PC-3 (cell line): Measurements from ENCODE around the gene RTN4. TPM values are rescaled to one million over a fixed set of nuclear protein-coding genes. Genes with fewer than 3 reads are reported as not detected.

ENCODE experiments used
- ATAC-seq: fragments of 200-7000 bp; cut with Tn5 transposase; 2 replicates; pipeline ENCODE4 v1.9.1; 2020; ENCODE audit warnings: mild to moderate bottlenecking, moderate library complexity
- BruUV-seq: library from RNA; stranded (reverse); fragments of 400-500 nt; replicated peaks from 2 replicates; lab custom pipeline; 2021; lab: Mats Ljungman, UMichigan
- CTCF ChIA-PET: fragments of 300-600 bp; sonication (Branson Sonifier 250); formaldehyde crosslinking; loops from one replicate; lab custom pipeline; 2022; ENCODE audit warnings: antibody characterized with exemption; lab: Charles Lee
- POLR2A ChIA-PET: fragments of 300-600 bp; sonication (Branson Sonifier 250); formaldehyde crosslinking; loops from one replicate; lab custom pipeline; 2022; ENCODE audit warnings: antibody characterized with exemption; ENCODE audit not compliant: unreplicated experiment; lab: Charles Lee
- DNase-seq: peaks from one replicate; pipeline ENCODE4 v3.0.0-alpha.2; 2015
- H2AFZ ChIP-seq: fragments of 300-600 bp; sonication (generic); 2 replicates; pipeline ENCODE4 v1.6.0; 2016; ENCODE audit warnings: antibody characterized with exemption, low read length
- H3F3A ChIP-seq: fragments of 300-600 bp; sonication (generic); one replicate; pipeline ENCODE4 v1.6.0; 2017; ENCODE audit warnings: antibody characterized with exemption, low read length, control low read depth, mild to moderate bottlenecking; ENCODE audit not compliant: unreplicated experiment
- H3K27ac ChIP-seq: fragments of 300-600 bp; sonication (generic); 2 replicates; pipeline ENCODE4 v1.5.1; 2016; ENCODE audit warnings: mild to moderate bottlenecking, low read length
- H3K27me3 ChIP-seq: fragments of 300-600 bp; sonication (generic); 2 replicates; pipeline ENCODE4 v1.6.1; 2016; ENCODE audit warnings: low read length, mixed read lengths
- H3K36me3 ChIP-seq: fragments of 300-600 bp; sonication (generic); 2 replicates; pipeline ENCODE4 v1.6.1; 2016; ENCODE audit warnings: low read depth, mixed run types, low read length, mixed read lengths
- H3K4me1 ChIP-seq: fragments of 300-600 bp; sonication (generic); 2 replicates; pipeline ENCODE4 v1.5.1; 2016; ENCODE audit warnings: low read length; ENCODE audit not compliant: insufficient read depth
- H3K4me2 ChIP-seq: fragments of 300-600 bp; sonication (generic); 2 replicates; pipeline ENCODE4 v1.6.0; 2016; ENCODE audit warnings: low read length
- H3K4me3 ChIP-seq: fragments of 300-600 bp; sonication (generic); 2 replicates; pipeline ENCODE4 v1.5.1; 2016; ENCODE audit warnings: mild to moderate bottlenecking, low read length, mixed read lengths
- H3K79me2 ChIP-seq: fragments of 300-600 bp; sonication (generic); 2 replicates; pipeline ENCODE4 v1.6.1; 2017; ENCODE audit warnings: low read length, mixed read lengths
- H3K9ac ChIP-seq: fragments of 300-600 bp; sonication (generic); 2 replicates; pipeline ENCODE4 v1.6.0; 2016; ENCODE audit warnings: mild to moderate bottlenecking, low read length
- H3K9me2 ChIP-seq: fragments of 300-600 bp; sonication (generic); replicated peaks from 2 replicates; pipeline ENCODE4 v1.6.1; 2016; ENCODE audit warnings: mixed run types, low read length, mixed read lengths
- H3K9me3 ChIP-seq: fragments of 300-600 bp; sonication (generic); 2 replicates; pipeline ENCODE4 v1.6.1; 2016; ENCODE audit warnings: low read length, mixed read lengths
- H4K20me1 ChIP-seq: fragments of 300-600 bp; sonication (generic); 2 replicates; pipeline ENCODE4 v1.6.1; 2016; ENCODE audit warnings: low read length, mixed read lengths
- CTCF ChIP-seq: fragments of 300-600 bp; sonication (generic); conservative IDR thresholded peaks from 2 replicates; pipeline ENCODE4 v1.5.1; 2017; ENCODE audit warnings: antibody characterized with exemption, low read depth, mild to moderate bottlenecking, low read length
- EZH2 ChIP-seq: fragments of 300-600 bp; sonication (generic); IDR thresholded peaks from one replicate; pipeline ENCODE4 v1.6.1; 2017; ENCODE audit warnings: antibody characterized with exemption, mild to moderate bottlenecking, low read length; ENCODE audit not compliant: unreplicated experiment
- EZH2phosphoT487 ChIP-seq: fragments of 300-600 bp; sonication (generic); IDR thresholded peaks from 2 replicates; pipeline ENCODE4 v1.6.1; 2018; ENCODE audit warnings: mild to moderate bottlenecking, antibody characterized with exemption, low read length, borderline replicate concordance
- intact Hi-C: fragments of 100-400 bp; cut with micrococcal nuclease; formaldehyde crosslinking; loops from 2 replicates; pipeline ENCODE4 v1.9.0; 2023
- total RNA-seq: library from RNA; depleted of rRNA; stranded (reverse); fragments of >200 nt; gene quantifications from 2 replicates; pipeline ENCODE4 v1.2.3, GENCODE V29; 2014

Gene RTN4
- total RNA-seq, 1 experiment from 2014 or later: 150 TPM

GRCh38 chr2:55090702-55091101 is 40.5 kb upstream of the RTN4 start:
- no peak overlapping the region for H3K4me2 ChIP-seq

GRCh38 chr2:55089726-55090125 is 39.5 kb upstream of the RTN4 start:
- Histone ChIP-seq H3K9me3 (no peaks in the 10 kb centered on the region), H3K36me3 (no peaks in the 10 kb centered on the region), H3K79me2 (no peaks in the 10 kb centered on the region), H4K20me1 (no peaks in the 10 kb centered on the region), H3K4me3 (no peak overlapping the region), H3K27ac (no peak overlapping the region), H3K4me2 (no peak overlapping the region), H3K9ac (no peak overlapping the region), H2AFZ (no peak overlapping the region), H3K4me1 (peaks cover 19% of the 10 kb centered on the region; the same call in 1 of the 2 replicates), H3F3A (no peaks in the 10 kb centered on the region), H3K27me3 (no peaks in the 10 kb centered on the region), H3K9me2 (no peaks in the 10 kb centered on the region)
- intact Hi-C loops: no loop called here
- ChIA-PET POLR2A (no interaction called here), CTCF (no interaction called here)
- no TSS peak for BruUV-seq
- TF ChIP-seq EZH2phosphoT487: no peak
- TF ChIP-seq CTCF: no peak
- TF ChIP-seq EZH2: no peak
- ATAC-seq (no peak), DNase-seq (no peak)

More at GRCh38 chr2:55090702-55091101, 40.5 kb upstream of the RTN4 start:
- intact Hi-C loops: no loop called here
- Histone ChIP-seq H3K9me2 (no peaks in the 10 kb centered on the region), H3K4me3 (no peak overlapping the region), H4K20me1 (no peaks in the 10 kb centered on the region), H3K79me2 (no peaks in the 10 kb centered on the region), H3F3A (no peaks in the 10 kb centered on the region), H3K9ac (no peak overlapping the region), H3K27ac (no peak overlapping the region), H3K27me3 (no peaks in the 10 kb centered on the region), H3K36me3 (no peaks in the 10 kb centered on the region), H2AFZ (no peak overlapping the region), H3K9me3 (no peaks in the 10 kb centered on the region), H3K4me1 (peaks cover 19% of the 10 kb centered on the region; the same call in 1 of the 2 replicates)
- ATAC-seq: no peak
- BruUV-seq: no TSS peak
- DNase-seq: no peak
- TF ChIP-seq CTCF (no peak), EZH2 (no peak), EZH2phosphoT487 (no peak)
- ChIA-PET CTCF (no interaction called here), POLR2A (no interaction called here)

- H3K79me2 ChIP-seq: no peaks in the 10 kb centered on the region
- CTCF ChIA-PET: no interaction called here
Observed at GRCh38 chr2:55088400-55088799, 38.1 kb upstream of the RTN4 start.

More at GRCh38 chr2:55088400-55088799, 38.1 kb upstream of the RTN4 start:
- ATAC-seq (no peak), DNase-seq (no peak)
- Histone ChIP-seq H4K20me1 (no peaks in the 10 kb centered on the region), H3F3A (no peaks in the 10 kb centered on the region), H3K9ac (no peak overlapping the region), H3K9me3 (no peaks in the 10 kb centered on the region), H3K27ac (no peak overlapping the region), H3K36me3 (no peaks in the 10 kb centered on the region), H3K9me2 (no peaks in the 10 kb centered on the region), H3K4me1 (peaks cover 15% of the 10 kb centered on the region; the same call in 1 of the 2 replicates), H2AFZ (no peak overlapping the region), H3K27me3 (no peaks in the 10 kb centered on the region), H3K4me2 (no peak overlapping the region), H3K4me3 (no peak overlapping the region)
- BruUV-seq: no TSS peak
- POLR2A ChIA-PET: no interaction called here
- TF ChIP-seq CTCF: no peak
- no peak for TF ChIP-seq EZH2phosphoT487
- TF ChIP-seq EZH2: no peak
- intact Hi-C loops: no loop called here
